SK-N-SH (cell line): ENCODE data around the gene SLC20A1.

Experiments used
- CHD2 ChIP-seq: fragments of 150-350 bp; IDR thresholded peaks from 2 replicates; pipeline ENCODE4 v1.6.1; 2018; ENCODE audit warnings: low read length; ENCODE audit not compliant: partially characterized antibody
- CTCF ChIP-seq: fragments of 200-600 bp; sonication (generic); IDR thresholded peaks from 2 replicates; pipeline ENCODE4 v1.6.1; 2017; ENCODE audit warnings: antibody characterized with exemption, mild to moderate bottlenecking, moderate library complexity
- EZH2phosphoT487 ChIP-seq: fragments of 200-600 bp; sonication (generic); IDR thresholded peaks from 2 replicates; pipeline ENCODE4 v1.6.1; 2017; ENCODE audit warnings: low read depth, mixed run types, mild to moderate bottlenecking, antibody characterized with exemption, moderate library complexity, borderline replicate concordance
- FOXJ3 ChIP-seq: sonication (generic); formaldehyde crosslinking; IDR thresholded peaks from 2 replicates; pipeline ENCODE4 v1.5.1; 2020; ENCODE audit warnings: mild to moderate bottlenecking, missing genetic modification reagents
- MAX ChIP-seq: IDR thresholded peaks from 2 replicates; pipeline ENCODE4 v1.4.0; 2012; ENCODE audit warnings: low read depth
- MXI1 ChIP-seq: IDR thresholded peaks from 2 replicates; pipeline ENCODE4 v1.6.1; 2012; ENCODE audit warnings: mild to moderate bottlenecking, low read depth, low read length, improper control_type of control experiment
- NFIC ChIP-seq: IDR thresholded peaks from 2 replicates; pipeline ENCODE4 v1.4.0; 2012; ENCODE audit warnings: borderline replicate concordance
- POLR2AphosphoS5 ChIP-seq: IDR thresholded peaks from 2 replicates; pipeline ENCODE4 v1.6.1; 2012; ENCODE audit warnings: low read depth, low read length
- RAD21 ChIP-seq: IDR thresholded peaks from 2 replicates; pipeline ENCODE4 v1.6.1; 2012; ENCODE audit warnings: mild to moderate bottlenecking, low read length
- RCOR1 ChIP-seq: fragments of 150-350 bp; IDR thresholded peaks from 2 replicates; pipeline ENCODE4 v1.6.1; 2017; ENCODE audit warnings: antibody characterized with exemption, low read length
- REST ChIP-seq: IDR thresholded peaks from 2 replicates; pipeline ENCODE4 v1.6.1; 2012; ENCODE audit warnings: mild to moderate bottlenecking, low read depth, low read length, moderate library complexity
- SIN3A ChIP-seq: IDR thresholded peaks from 2 replicates; pipeline ENCODE4 v1.6.1; 2012; ENCODE audit warnings: low read depth, mild to moderate bottlenecking, low read length, moderate library complexity, borderline replicate concordance
- SMC3 ChIP-seq: IDR thresholded peaks from 2 replicates; pipeline ENCODE4 v1.6.1; 2012; ENCODE audit warnings: low read depth, low read length, improper control_type of control experiment
- USF2 ChIP-seq: fragments of 150-350 bp; IDR thresholded peaks from 2 replicates; pipeline ENCODE4 v1.6.1; 2017; ENCODE audit warnings: antibody characterized with exemption, low read length, low read depth, borderline replicate concordance

GRCh38 chr2:112615051-112615450 lies 30.7 kb upstream of the SLC20A1 start:
- no peak for TF ChIP-seq POLR2AphosphoS5
- TF ChIP-seq CTCF, result no peak
- no peak for TF ChIP-seq USF2
- TF ChIP-seq REST, result no peak
- TF ChIP-seq RCOR1, result no peak
- no peak for TF ChIP-seq MAX
- TF ChIP-seq SMC3, result no peak
- no peak for TF ChIP-seq FOXJ3
- TF ChIP-seq CHD2, result no peak
- no peak for TF ChIP-seq NFIC
- no peak for TF ChIP-seq MXI1
- TF ChIP-seq EZH2phosphoT487, result no peak
- no peak for TF ChIP-seq SIN3A
- TF ChIP-seq RAD21, result no peak
